MM.1S (cell line): Measurements from ENCODE around the gene SIN3A.
"Not testable (repeated sequence)": the region's sequence is repeated elsewhere in the genome, so short reads cannot be mapped to it uniquely, and the experiment has no call there.

Experiments used
- DNase-seq: peaks from one replicate; pipeline ENCODE4 v3.0.0-alpha.2; 2015
- H2AFZ ChIP-seq: fragments of 300-600 bp; sonication (generic); 2 replicates; pipeline ENCODE4 v1.6.0; 2016; ENCODE audit warnings: antibody characterized with exemption, low read length
- H3F3A ChIP-seq: fragments of 300-600 bp; sonication (generic); 2 replicates; pipeline ENCODE4 v1.6.1; 2016; ENCODE audit warnings: mild to moderate bottlenecking, antibody characterized with exemption, low read length, moderate library complexity, mixed read lengths; ENCODE audit not compliant: insufficient read depth
- H3K27ac ChIP-seq: fragments of 300-600 bp; sonication (generic); 2 replicates; pipeline ENCODE4 v1.5.1; 2016; ENCODE audit warnings: mild to moderate bottlenecking, low read length
- H3K27me3 ChIP-seq: fragments of 300-600 bp; sonication (generic); replicated peaks from 2 replicates; pipeline ENCODE4 v1.6.0; 2016; ENCODE audit warnings: low read length; ENCODE audit not compliant: insufficient read depth
- H3K36me3 ChIP-seq: fragments of 300-600 bp; sonication (generic); replicated peaks from 2 replicates; pipeline ENCODE4 v1.6.1; 2016; ENCODE audit warnings: mild to moderate bottlenecking, low read length, mixed read lengths; ENCODE audit not compliant: insufficient read depth
- H3K4me1 ChIP-seq: fragments of 300-600 bp; sonication (generic); 2 replicates; pipeline ENCODE4 v1.6.1; 2016; ENCODE audit warnings: low read length, mixed read lengths
- H3K4me2 ChIP-seq: fragments of 300-600 bp; sonication (generic); 2 replicates; pipeline ENCODE4 v1.6.0; 2016; ENCODE audit warnings: low read depth, low read length
- H3K4me3 ChIP-seq: fragments of 300-600 bp; sonication (generic); 2 replicates; pipeline ENCODE4 v1.5.1; 2016; ENCODE audit warnings: low read length, mixed read lengths
- H3K79me2 ChIP-seq: fragments of 300-600 bp; sonication (generic); 2 replicates; pipeline ENCODE4 v1.6.1; 2016; ENCODE audit warnings: mixed run types, low read length, mixed read lengths
- H3K9ac ChIP-seq: fragments of 300-600 bp; sonication (generic); 2 replicates; pipeline ENCODE4 v1.6.1; 2016; ENCODE audit warnings: low read length, mixed read lengths
- H3K9me2 ChIP-seq: fragments of 300-600 bp; sonication (generic); replicated peaks from 2 replicates; pipeline ENCODE4 v1.6.1; 2016; ENCODE audit warnings: mild to moderate bottlenecking, low read length, mixed read lengths; ENCODE audit not compliant: insufficient read depth
- H3K9me3 ChIP-seq: fragments of 300-600 bp; sonication (generic); replicated peaks from 2 replicates; pipeline ENCODE4 v1.6.1; 2016; ENCODE audit warnings: mild to moderate bottlenecking, low read length, mixed read lengths; ENCODE audit not compliant: insufficient read depth
- H4K20me1 ChIP-seq: fragments of 300-600 bp; sonication (generic); 2 replicates; pipeline ENCODE4 v1.6.1; 2016; ENCODE audit warnings: mild to moderate bottlenecking, low read length, moderate library complexity, mixed read lengths; ENCODE audit not compliant: insufficient read depth
- EZH2 ChIP-seq: fragments of 300-600 bp; sonication (generic); optimal IDR thresholded peaks from 2 replicates; pipeline ENCODE3; 2017; ENCODE audit warnings: low read depth, mild to moderate bottlenecking, antibody characterized with exemption, low read length, mixed read lengths
- EZH2phosphoT487 ChIP-seq: fragments of 300-600 bp; sonication (generic); IDR thresholded peaks from 2 replicates; pipeline ENCODE4 v1.6.1; 2018; ENCODE audit warnings: antibody characterized with exemption, low read length
- TF ChIP-seq, protein P1 (sequence below): fragments of 300-600 bp; sonication (generic); IDR thresholded peaks from 2 replicates; pipeline ENCODE4 v1.5.1; 2016; ENCODE audit warnings: antibody characterized with exemption, low read length, mixed read lengths

Gene SIN3A

DNA sequence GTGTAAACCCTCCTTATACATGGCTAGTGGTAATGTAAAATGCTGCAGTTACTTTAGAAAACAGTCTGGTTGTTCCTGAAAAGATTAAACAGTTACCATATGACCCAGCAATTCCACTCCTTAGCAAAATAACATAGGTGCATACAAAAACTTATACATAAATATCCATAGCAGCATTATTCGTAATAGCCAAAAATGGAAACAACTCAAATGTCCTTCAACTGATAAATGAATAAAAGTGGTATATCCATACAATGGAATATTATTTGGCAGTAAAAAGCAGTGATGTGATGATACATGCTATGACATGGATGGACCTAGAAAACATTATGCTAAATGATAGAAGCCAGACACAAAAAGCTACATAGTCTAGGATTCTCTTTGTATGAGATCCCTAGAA lies 31.6 kb upstream of the SIN3A start:
- no peak overlapping the region for H3K27ac ChIP-seq
- no peaks in the 10 kb centered on the region for H3F3A ChIP-seq
- no peak overlapping the region for H3K4me2 ChIP-seq
- DNase-seq, result no peak
- no peaks in the 10 kb centered on the region for H3K36me3 ChIP-seq
- no peaks in the 10 kb centered on the region for H3K9me2 ChIP-seq
- no peaks in the 10 kb centered on the region for H3K27me3 ChIP-seq
- TF ChIP-seq, protein P1, sequence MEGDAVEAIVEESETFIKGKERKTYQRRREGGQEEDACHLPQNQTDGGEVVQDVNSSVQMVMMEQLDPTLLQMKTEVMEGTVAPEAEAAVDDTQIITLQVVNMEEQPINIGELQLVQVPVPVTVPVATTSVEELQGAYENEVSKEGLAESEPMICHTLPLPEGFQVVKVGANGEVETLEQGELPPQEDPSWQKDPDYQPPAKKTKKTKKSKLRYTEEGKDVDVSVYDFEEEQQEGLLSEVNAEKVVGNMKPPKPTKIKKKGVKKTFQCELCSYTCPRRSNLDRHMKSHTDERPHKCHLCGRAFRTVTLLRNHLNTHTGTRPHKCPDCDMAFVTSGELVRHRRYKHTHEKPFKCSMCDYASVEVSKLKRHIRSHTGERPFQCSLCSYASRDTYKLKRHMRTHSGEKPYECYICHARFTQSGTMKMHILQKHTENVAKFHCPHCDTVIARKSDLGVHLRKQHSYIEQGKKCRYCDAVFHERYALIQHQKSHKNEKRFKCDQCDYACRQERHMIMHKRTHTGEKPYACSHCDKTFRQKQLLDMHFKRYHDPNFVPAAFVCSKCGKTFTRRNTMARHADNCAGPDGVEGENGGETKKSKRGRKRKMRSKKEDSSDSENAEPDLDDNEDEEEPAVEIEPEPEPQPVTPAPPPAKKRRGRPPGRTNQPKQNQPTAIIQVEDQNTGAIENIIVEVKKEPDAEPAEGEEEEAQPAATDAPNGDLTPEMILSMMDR, result no peak
- no peak for TF ChIP-seq EZH2
- no peak for TF ChIP-seq EZH2phosphoT487
- no peaks in the 10 kb centered on the region for H3K9me3 ChIP-seq
- no peaks in the 10 kb centered on the region for H3K79me2 ChIP-seq
- H4K20me1 ChIP-seq, result no peaks in the 10 kb centered on the region
- no peak overlapping the region for H3K9ac ChIP-seq
- no peak overlapping the region for H2AFZ ChIP-seq
- H3K4me1 ChIP-seq, result no peaks in the 10 kb centered on the region
- H3K4me3 ChIP-seq, result no peak overlapping the region

GRCh38 chr15:75480463-75480862 lies 29.0 kb upstream of the SIN3A start:
- not testable (repeated sequence) for H3K27ac ChIP-seq, H3K36me3 ChIP-seq

GRCh38 chr15:75479670-75480069 lies 28.2 kb upstream of the SIN3A start:
- Histone ChIP-seq H3K4me1 (no peaks in the 10 kb centered on the region), H3K9ac (no peak overlapping the region), H3K4me2 (no peak overlapping the region), H2AFZ (no peak overlapping the region), H3K79me2 (no peaks in the 10 kb centered on the region), H3K36me3 (no peaks in the 10 kb centered on the region), H3K27ac (no peak overlapping the region), H3K9me3 (no peaks in the 10 kb centered on the region), H3K4me3 (no peak overlapping the region), H3F3A (no peaks in the 10 kb centered on the region), H4K20me1 (no peaks in the 10 kb centered on the region), H3K9me2 (no peaks in the 10 kb centered on the region), H3K27me3 (no peaks in the 10 kb centered on the region)
- no peak for DNase-seq
- no peak for TF ChIP-seq EZH2phosphoT487
- TF ChIP-seq EZH2, result no peak
- TF ChIP-seq, protein P1, result no peak

More at GRCh38 chr15:75480463-75480862, 29.0 kb upstream of the SIN3A start:
- not testable (repeated sequence) for H4K20me1 ChIP-seq, H3K4me2 ChIP-seq, H3K4me1 ChIP-seq, H3K4me3 ChIP-seq, H3F3A ChIP-seq, H2AFZ ChIP-seq, H3K79me2 ChIP-seq, H3K9me2 ChIP-seq, H3K9me3 ChIP-seq, H3K9ac ChIP-seq, H3K27me3 ChIP-seq, DNase-seq

GRCh38 chr15:75477094-75477493 lies 25.6 kb upstream of the SIN3A start:
- DNase-seq, H3K27ac ChIP-seq, H3K9me2 ChIP-seq, H3K4me1 ChIP-seq, H4K20me1 ChIP-seq, H3K9me3 ChIP-seq, H2AFZ ChIP-seq, H3K79me2 ChIP-seq, H3K9ac ChIP-seq, H3K36me3 ChIP-seq, H3K4me3 ChIP-seq, H3F3A ChIP-seq, H3K4me2 ChIP-seq, H3K27me3 ChIP-seq: not testable (repeated sequence)
